Skeletal muscle satellite cell (primary cell): ENCODE measurements around the gene STT3B.

ENCODE experiments used
- H3K27me3 ChIP-seq: 2 replicates; pipeline ENCODE4 v1.7.0; 2013; ENCODE audit warnings: low read length; ENCODE audit not compliant: control insufficient read depth, insufficient read depth
- H3K36me3 ChIP-seq: 2 replicates; pipeline ENCODE4 v1.7.0; 2013; ENCODE audit warnings: mild to moderate bottlenecking, control low read depth, low read length; ENCODE audit not compliant: insufficient read depth
- H3K4me1 ChIP-seq: 2 replicates; pipeline ENCODE4 v1.7.0; 2013; ENCODE audit warnings: low read length; ENCODE audit not compliant: control insufficient read depth, insufficient read depth
- H3K4me2 ChIP-seq: 2 replicates; pipeline ENCODE4 v1.7.0; 2013; ENCODE audit warnings: mild to moderate bottlenecking, low read length
- H3K4me3 ChIP-seq: 2 replicates; pipeline ENCODE4 v1.7.0; 2013; ENCODE audit warnings: low read length
- H3K9ac ChIP-seq: 2 replicates; pipeline ENCODE4 v1.7.0; 2013; ENCODE audit warnings: mild to moderate bottlenecking, low read depth, low read length, moderate library complexity
- H3K9me3 ChIP-seq: replicated peaks from 2 replicates; pipeline ENCODE4 v1.7.0; 2013; ENCODE audit warnings: mild to moderate bottlenecking, control low read depth, low read length

The STT3B gene

GRCh38 chr3:31538801-31539200, 6.1 kb downstream of the STT3B start:
- no peak overlapping the region for H3K4me2 ChIP-seq
- H3K4me1 ChIP-seq, result peaks cover 16% of the 10 kb centered on the region
- no peak overlapping the region for H3K9ac ChIP-seq
- H3K36me3 ChIP-seq, result no peaks in the 10 kb centered on the region
- no peak overlapping the region for H3K4me3 ChIP-seq
- H3K9me3 ChIP-seq, result no peaks in the 10 kb centered on the region
- no peaks in the 10 kb centered on the region for H3K27me3 ChIP-seq

GRCh38 chr3:31539275-31539674, 6.5 kb downstream of the STT3B start:
- Histone ChIP-seq H3K4me3 (no peak overlapping the region), H3K36me3 (no peaks in the 10 kb centered on the region), H3K9me3 (no peaks in the 10 kb centered on the region), H3K4me1 (peaks cover 17% of the 10 kb centered on the region), H3K27me3 (no peaks in the 10 kb centered on the region), H3K9ac (no peak overlapping the region), H3K4me2 (no peak overlapping the region)

GRCh38 chr3:31541089-31541488, 8.4 kb downstream of the STT3B start:
- H3K9ac ChIP-seq, result no peak overlapping the region
- peaks cover 19% of the 10 kb centered on the region for H3K4me1 ChIP-seq
- H3K36me3 ChIP-seq, result no peaks in the 10 kb centered on the region
- H3K4me3 ChIP-seq, result no peak overlapping the region
- no peak overlapping the region for H3K4me2 ChIP-seq
- H3K27me3 ChIP-seq, result no peaks in the 10 kb centered on the region
- H3K9me3 ChIP-seq, result no peaks in the 10 kb centered on the region

GRCh38 chr3:31542246-31542645, 9.5 kb downstream of the STT3B start:
- Histone ChIP-seq H3K9me3 (no peaks in the 10 kb centered on the region), H3K36me3 (no peaks in the 10 kb centered on the region), H3K9ac (no peak overlapping the region), H3K4me1 (peaks cover 19% of the 10 kb centered on the region), H3K4me3 (no peak overlapping the region), H3K27me3 (no peaks in the 10 kb centered on the region), H3K4me2 (no peak overlapping the region)

GRCh38 chr3:31543375-31543774, 10.7 kb downstream of the STT3B start:
- H3K4me3 ChIP-seq, result no peak overlapping the region
- no peaks in the 10 kb centered on the region for H3K36me3 ChIP-seq
- H3K4me1 ChIP-seq, result peaks cover 29% of the 10 kb centered on the region
- H3K4me2 ChIP-seq, result no peak overlapping the region
- no peak overlapping the region for H3K9ac ChIP-seq
- H3K9me3 ChIP-seq, result no peaks in the 10 kb centered on the region
- H3K27me3 ChIP-seq, result no peaks in the 10 kb centered on the region

GRCh38 chr3:31544634-31545033, 11.9 kb downstream of the STT3B start:
- H3K27me3 ChIP-seq, result no peaks in the 10 kb centered on the region
- H3K4me1 ChIP-seq, result peaks cover 29% of the 10 kb centered on the region
- H3K36me3 ChIP-seq, result no peaks in the 10 kb centered on the region
- H3K4me3 ChIP-seq, result no peak overlapping the region
- H3K9ac ChIP-seq, result no peak overlapping the region
- no peaks in the 10 kb centered on the region for H3K9me3 ChIP-seq
- H3K4me2 ChIP-seq, result peak overlapping the region; percentile 63

GRCh38 chr3:31546162-31546561, 13.4 kb downstream of the STT3B start:
- Histone ChIP-seq H3K9me3 (no peaks in the 10 kb centered on the region), H3K4me1 (peaks cover 29% of the 10 kb centered on the region), H3K27me3 (no peaks in the 10 kb centered on the region), H3K9ac (no peak overlapping the region), H3K4me2 (no peak overlapping the region), H3K36me3 (no peaks in the 10 kb centered on the region), H3K4me3 (no peak overlapping the region)

- Histone ChIP-seq H3K36me3 (no peaks in the 10 kb centered on the region), H3K9ac (no peak overlapping the region), H3K4me2 (no peak overlapping the region), H3K4me3 (no peak overlapping the region), H3K27me3 (no peaks in the 10 kb centered on the region), H3K4me1 (peaks cover 29% of the 10 kb centered on the region), H3K9me3 (no peaks in the 10 kb centered on the region)
Observed at GRCh38 chr3:31546725-31547124, 14.0 kb downstream of the STT3B start.

GRCh38 chr3:31550452-31551251, 17.9 kb downstream of the STT3B start:
- H3K27me3 ChIP-seq, result no peaks in the 10 kb centered on the region
- no peak overlapping the region for H3K4me3 ChIP-seq
- peaks cover 17% of the 10 kb centered on the region for H3K4me1 ChIP-seq
- H3K9ac ChIP-seq, result no peak overlapping the region
- H3K36me3 ChIP-seq, result no peaks in the 10 kb centered on the region
- H3K4me2 ChIP-seq, result no peak overlapping the region
- no peaks in the 10 kb centered on the region for H3K9me3 ChIP-seq

GRCh38 chr3:31551646-31552045, 18.9 kb downstream of the STT3B start:
- H3K9me3 ChIP-seq, result no peaks in the 10 kb centered on the region
- H3K4me2 ChIP-seq, result no peak overlapping the region
- peaks cover 11% of the 10 kb centered on the region for H3K4me1 ChIP-seq
- H3K9ac ChIP-seq, result no peak overlapping the region
- no peak overlapping the region for H3K4me3 ChIP-seq
- no peaks in the 10 kb centered on the region for H3K27me3 ChIP-seq
- no peaks in the 10 kb centered on the region for H3K36me3 ChIP-seq

- no peaks in the 10 kb centered on the region for H3K36me3 ChIP-seq
- no peak overlapping the region for H3K4me3 ChIP-seq
- H3K4me2 ChIP-seq, result no peak overlapping the region
- H3K4me1 ChIP-seq, result peaks cover 11% of the 10 kb centered on the region
- H3K27me3 ChIP-seq, result no peaks in the 10 kb centered on the region
- H3K9me3 ChIP-seq, result no peaks in the 10 kb centered on the region
- no peak overlapping the region for H3K9ac ChIP-seq
Observed at GRCh38 chr3:31552103-31552502, 19.4 kb downstream of the STT3B start.

GRCh38 chr3:31553258-31553657, 20.5 kb downstream of the STT3B start:
- no peak overlapping the region for H3K9ac ChIP-seq
- H3K4me3 ChIP-seq, result no peak overlapping the region
- no peak overlapping the region for H3K4me2 ChIP-seq
- no peaks in the 10 kb centered on the region for H3K27me3 ChIP-seq
- H3K4me1 ChIP-seq, result no peaks in the 10 kb centered on the region
- no peaks in the 10 kb centered on the region for H3K9me3 ChIP-seq
- H3K36me3 ChIP-seq, result no peaks in the 10 kb centered on the region
